Esophagus muscularis mucosa (tissue), 4 donors: ENCODE data around the gene CTDNEP1. TPM values are rescaled to one million over a fixed set of nuclear protein-coding genes. Genes with fewer than 3 reads are reported as not detected.

ENCODE experiments used
- DNase-seq: peaks from one replicate; pipeline ENCODE4 v3.0.0-alpha.2; 2017; ENCODE audit errors: extremely low spot score
- H3K27ac ChIP-seq, 4 donors: fragments of 200-600 bp; sonication (generic); replicated peaks in 1 of 4; 1 replicate in 3 of 4; 2 replicates in 1 of 4; pipeline ENCODE4 v1.5.1; 2016 to 2019; ENCODE audit warnings: mild to moderate bottlenecking in 1 of 4
- H3K27me3 ChIP-seq, 4 donors: fragments of 200-600 bp; sonication (generic); one replicate each; pipeline versions ENCODE4 v1.5.1 to v1.6.0; 2016 to 2019
- H3K36me3 ChIP-seq, 4 donors: fragments of 200-600 bp; sonication (generic); one replicate each; pipeline ENCODE4 v1.5.1; 2016 to 2019
- H3K4me1 ChIP-seq, 4 donors: fragments of 200-600 bp; sonication (generic); one replicate each; pipeline ENCODE4 v1.5.1; 2016 to 2019
- H3K4me3 ChIP-seq, 4 donors: fragments of 200-600 bp; sonication (generic); 1 replicate in 2 of 4; 2 replicates in 2 of 4; pipeline ENCODE4 v1.5.1; 2016 to 2019; ENCODE audit warnings: mild to moderate bottlenecking in 4 of 4, moderate library complexity in 1 of 4
- H3K9me3 ChIP-seq, 4 donors: fragments of 200-600 bp; sonication (generic); 1 replicate in 3 of 4; 2 replicates in 1 of 4; pipeline ENCODE4 v1.5.1; 2016 to 2019
- EP300 ChIP-seq: sonication (generic); formaldehyde crosslinking; IDR thresholded peaks from one replicate; pipeline ENCODE4 v1.6.1; 2017; ENCODE audit warnings: antibody characterized with exemption
- POLR2A ChIP-seq: fragments of 450-650 bp; IDR thresholded peaks from one replicate; pipeline ENCODE4 v1.6.1; 2017; ENCODE audit warnings: antibody characterized with exemption, moderate library complexity, mild to moderate bottlenecking, low read depth
- POLR2AphosphoS5 ChIP-seq, 2 donors: sonication (generic); formaldehyde crosslinking; IDR thresholded peaks; one replicate each; pipeline ENCODE4 v1.6.1; 2017; ENCODE audit warnings: antibody characterized with exemption in 2 of 2
- WGBS: methylation state at CpG from one replicate; pipeline ENCODE4 v1.1.5; 2018; 5-methylcytosine and 5-hydroxymethylcytosine counted together
- intact Hi-C: fragments of 100-400 bp; cut with DNase I; formaldehyde crosslinking; loops from one replicate; pipeline ENCODE4 v1.15.1; 2023
- total RNA-seq, 4 donors: library from RNA; depleted of rRNA; stranded (reverse); fragments of >200 nt; gene quantifications; one replicate each; pipeline versions ENCODE4 v1.1.0 to v1.2.1, GENCODE V29; 2016
- TF ChIP-seq, protein P1 (sequence below), 3 experiments: fragments of 200-600 bp in 2 of 3; fragments of 450-650 bp in 1 of 3; sonication (generic) in 2 of 3; IDR thresholded peaks; one replicate each; pipeline ENCODE4 v1.5.1; 2017 to 2019; ENCODE audit warnings: antibody characterized with exemption in 3 of 3, mild to moderate bottlenecking in 2 of 3, moderate library complexity in 1 of 3

Gene CTDNEP1
- total RNA-seq, 4 donors from 2014 or later, result 41.5 to 66.5 (median 46.6) TPM

DNA sequence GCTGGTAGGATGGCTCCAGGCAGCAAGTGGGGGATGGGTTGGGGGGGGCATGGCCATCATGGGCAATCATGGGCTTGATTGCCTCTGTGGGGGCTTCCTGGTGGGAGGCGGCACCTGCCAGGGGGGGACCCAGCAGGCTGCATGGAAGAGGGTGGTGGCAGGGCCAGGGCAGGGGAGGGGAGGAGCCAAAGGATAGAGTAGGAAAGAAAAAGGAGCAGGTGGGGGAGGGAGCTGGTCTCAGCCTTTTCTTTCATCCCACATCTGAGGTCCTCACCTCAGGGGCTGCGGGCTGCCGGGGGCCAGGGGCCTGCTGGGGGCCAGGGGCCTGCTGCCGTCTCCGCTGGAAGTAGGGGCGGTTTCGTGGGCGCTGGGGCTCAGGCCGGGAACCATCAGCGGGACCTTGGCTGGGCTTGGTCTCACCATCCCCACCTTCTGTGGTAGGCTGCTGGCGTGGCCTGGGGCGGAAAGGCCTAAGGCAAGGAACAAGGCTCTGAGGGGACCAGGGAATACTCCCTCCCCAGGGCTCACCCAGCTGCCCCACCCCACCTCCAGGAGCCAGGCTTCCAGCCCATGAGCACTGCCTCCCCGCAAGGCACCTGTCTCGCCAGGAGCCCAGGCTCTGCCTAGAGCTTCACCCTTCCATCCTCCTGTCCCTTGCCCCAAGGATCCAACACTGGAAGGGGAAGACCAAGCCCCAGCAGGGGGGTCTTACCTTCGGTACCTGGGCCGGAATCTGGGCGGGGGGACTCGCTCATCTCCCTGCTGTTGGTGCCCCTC lies 37.9 kb upstream of the CTDNEP1 start:
- Histone ChIP-seq H3K27ac (peak overlapping the region; percentile 57 to 96 (median 92)), H3K4me1 (peaks cover 53 to 100% (median 97%) of the 10 kb centered on the region in 4 donors), H3K27me3 (peaks cover 0 to 31% (median 4%) of the 10 kb centered on the region in 4 donors), H3K36me3 (peaks cover 19 to 36% (median 33%) of the 10 kb centered on the region in 4 donors), H3K9me3 (no peaks in the 10 kb centered on the region), H3K4me3 (no peak overlapping the region)
- WGBS, result 83% methylated on average over 7 of the region's 18 CpGs
- no peak for TF ChIP-seq POLR2A
- TF ChIP-seq EP300, result no peak
- TF ChIP-seq POLR2AphosphoS5 (IDR thresholded peaks at IDR 0.05), result peak in 1 of 2 donors; percentile 52
- TF ChIP-seq, protein P1, sequence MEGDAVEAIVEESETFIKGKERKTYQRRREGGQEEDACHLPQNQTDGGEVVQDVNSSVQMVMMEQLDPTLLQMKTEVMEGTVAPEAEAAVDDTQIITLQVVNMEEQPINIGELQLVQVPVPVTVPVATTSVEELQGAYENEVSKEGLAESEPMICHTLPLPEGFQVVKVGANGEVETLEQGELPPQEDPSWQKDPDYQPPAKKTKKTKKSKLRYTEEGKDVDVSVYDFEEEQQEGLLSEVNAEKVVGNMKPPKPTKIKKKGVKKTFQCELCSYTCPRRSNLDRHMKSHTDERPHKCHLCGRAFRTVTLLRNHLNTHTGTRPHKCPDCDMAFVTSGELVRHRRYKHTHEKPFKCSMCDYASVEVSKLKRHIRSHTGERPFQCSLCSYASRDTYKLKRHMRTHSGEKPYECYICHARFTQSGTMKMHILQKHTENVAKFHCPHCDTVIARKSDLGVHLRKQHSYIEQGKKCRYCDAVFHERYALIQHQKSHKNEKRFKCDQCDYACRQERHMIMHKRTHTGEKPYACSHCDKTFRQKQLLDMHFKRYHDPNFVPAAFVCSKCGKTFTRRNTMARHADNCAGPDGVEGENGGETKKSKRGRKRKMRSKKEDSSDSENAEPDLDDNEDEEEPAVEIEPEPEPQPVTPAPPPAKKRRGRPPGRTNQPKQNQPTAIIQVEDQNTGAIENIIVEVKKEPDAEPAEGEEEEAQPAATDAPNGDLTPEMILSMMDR (IDR thresholded peaks at IDR 0.05), result no peak
- DNase-seq, result no peak
- intact Hi-C loops, result no loop called here

DNA sequence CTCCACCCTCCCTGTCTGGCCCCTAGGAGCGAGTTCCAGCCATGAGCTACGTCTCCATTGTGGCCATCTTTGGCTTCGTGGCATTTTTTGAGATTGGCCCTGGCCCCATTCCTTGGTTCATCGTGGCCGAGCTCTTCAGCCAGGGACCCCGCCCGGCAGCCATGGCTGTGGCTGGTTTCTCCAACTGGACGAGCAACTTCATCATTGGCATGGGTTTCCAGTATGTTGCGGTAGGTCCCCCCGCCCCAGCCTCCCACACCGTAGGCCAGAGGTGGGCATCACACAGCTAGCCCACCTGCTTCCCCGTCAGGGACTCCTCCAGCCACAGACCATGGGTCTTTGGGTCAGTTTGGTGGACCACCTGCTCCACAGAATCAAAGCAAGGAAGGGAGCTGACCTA lies 34.1 kb upstream of the CTDNEP1 start:
- intact Hi-C loops, result no loop called here
- 85% methylated on average over 8 of the region's 12 CpGs for WGBS
- TF ChIP-seq POLR2AphosphoS5 (IDR thresholded peaks at IDR 0.05), result no peak
- no peak for TF ChIP-seq EP300
- no peak for TF ChIP-seq POLR2A
- TF ChIP-seq, protein P1 (IDR thresholded peaks at IDR 0.05), result no peak
- H3K27ac ChIP-seq, result peak overlapping the region; percentile 95 to 98 (median 96)
- H3K4me1 ChIP-seq, result peaks cover 53 to 97% (median 94%) of the 10 kb centered on the region in 4 donors
- no peak overlapping the region for H3K4me3 ChIP-seq
- DNase-seq, result no peak
- no peaks in the 10 kb centered on the region for H3K9me3 ChIP-seq
- H3K27me3 ChIP-seq, result peaks cover 0 to 7% (median 0%) of the 10 kb centered on the region in 4 donors
- H3K36me3 ChIP-seq, result peaks cover 26 to 44% (median 42%) of the 10 kb centered on the region in 4 donors

DNA sequence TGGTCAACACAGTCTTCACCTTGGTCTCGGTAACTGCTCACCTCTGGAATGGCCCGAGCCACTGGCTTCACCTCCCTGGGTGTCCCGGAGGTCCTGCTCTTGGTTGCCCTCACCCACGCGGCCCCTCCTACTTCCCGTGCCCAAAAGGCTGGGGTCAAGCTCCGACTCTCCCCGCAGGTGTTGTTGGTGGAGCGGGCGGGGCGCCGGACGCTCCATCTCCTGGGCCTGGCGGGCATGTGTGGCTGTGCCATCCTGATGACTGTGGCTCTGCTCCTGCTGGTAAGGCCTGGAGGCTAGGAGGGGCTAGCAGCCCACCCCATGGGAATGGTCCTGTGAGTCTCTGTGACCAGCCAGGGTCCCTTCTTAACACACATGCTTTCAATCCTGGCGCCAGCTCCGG lies 33.4 kb upstream of the CTDNEP1 start:
- intact Hi-C loops, result no loop called here
- no peaks in the 10 kb centered on the region for H3K9me3 ChIP-seq
- H3K4me3 ChIP-seq, result peak overlapping the region in 2 of 4 donors; percentile 71 to 77
- H3K27ac ChIP-seq, result peak overlapping the region; percentile 95 to 98 (median 96)
- H3K27me3 ChIP-seq, result peaks cover 0 to 7% (median 0%) of the 10 kb centered on the region in 4 donors
- no peak for TF ChIP-seq EP300
- TF ChIP-seq, protein P1 (IDR thresholded peaks at IDR 0.05), result no peak
- DNase-seq, result no peak
- peaks cover 26 to 44% (median 42%) of the 10 kb centered on the region in 4 donors for H3K36me3 ChIP-seq
- peaks cover 47 to 96% (median 93%) of the 10 kb centered on the region in 4 donors for H3K4me1 ChIP-seq
- 92% methylated on average over 5 of the region's 16 CpGs for WGBS

DNA sequence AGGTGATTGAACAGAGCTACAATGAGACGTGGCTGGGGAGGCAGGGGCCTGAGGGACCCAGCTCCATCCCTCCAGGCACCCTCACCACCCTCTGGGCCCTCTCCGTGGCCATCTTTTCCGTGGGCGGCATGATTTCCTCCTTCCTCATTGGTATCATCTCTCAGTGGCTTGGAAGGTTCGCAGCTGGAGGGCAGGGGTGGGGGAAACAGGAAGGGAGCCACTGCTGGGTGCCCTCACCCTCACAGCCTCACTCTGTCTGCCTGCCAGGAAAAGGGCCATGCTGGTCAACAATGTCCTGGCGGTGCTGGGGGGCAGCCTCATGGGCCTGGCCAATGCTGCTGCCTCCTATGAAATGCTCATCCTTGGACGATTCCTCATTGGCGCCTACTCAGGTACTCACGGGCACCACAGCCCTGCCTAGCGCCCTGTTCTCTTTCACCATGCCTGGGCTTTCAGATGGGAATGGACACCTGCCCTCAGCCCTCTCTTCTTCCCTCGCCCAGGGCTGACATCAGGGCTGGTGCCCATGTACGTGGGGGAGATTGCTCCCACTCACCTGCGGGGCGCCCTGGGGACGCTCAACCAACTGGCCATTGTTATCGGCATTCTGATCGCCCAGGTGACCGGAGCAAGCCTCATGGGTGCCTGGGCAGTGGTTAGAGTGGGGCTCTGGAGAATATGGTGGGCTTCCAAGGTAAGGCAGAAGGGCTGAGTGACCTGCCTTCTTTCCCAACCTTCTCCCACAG lies 32.1 kb upstream of the CTDNEP1 start:
- no peak for DNase-seq
- no peak for TF ChIP-seq POLR2A
- TF ChIP-seq EP300, result no peak
- TF ChIP-seq, protein P1 (IDR thresholded peaks at IDR 0.05), result no peak
- no peak for TF ChIP-seq POLR2AphosphoS5 (IDR thresholded peaks at IDR 0.05)
- WGBS, result 45% methylated on average over 14 of the region's 18 CpGs
- Histone ChIP-seq H3K27ac (peak overlapping the region; percentile 95 to 98 (median 96)), H3K9me3 (no peaks in the 10 kb centered on the region), H3K36me3 (peaks cover 26 to 44% (median 42%) of the 10 kb centered on the region in 4 donors), H3K4me1 (peaks cover 47 to 84% (median 81%) of the 10 kb centered on the region in 4 donors), H3K27me3 (peaks cover 0 to 7% (median 0%) of the 10 kb centered on the region in 4 donors), H3K4me3 (peak overlapping the region; percentile 64 to 77 (median 69))
- intact Hi-C loops, result no loop called here
